HepG2 (cell line): ENCODE results near the gene NDRG3. TPM values are rescaled to one million over a fixed set of nuclear protein-coding genes. Genes with fewer than 3 reads are reported as not detected.

Experiments
- BCL6 ChIP-seq: IDR thresholded peaks from 2 replicates; pipeline ENCODE4 v1.6.1; 2016; ENCODE audit warnings: missing genetic modification reagents, missing compliant biosample characterization
- CREM ChIP-seq, 2 experiments: sonication (generic) in 1 of 2; formaldehyde crosslinking in 1 of 2; IDR thresholded peaks; 2 replicates each; pipeline versions ENCODE4 v1.4.0 to v1.6.1; 2016 to 2020; ENCODE audit warnings: antibody characterized with exemption in 1 of 2, mild to moderate bottlenecking in 1 of 2, missing genetic modification reagents in 1 of 2
- EP300 ChIP-seq, 3 experiments: sonication (generic) in 1 of 3; formaldehyde crosslinking in 1 of 3; IDR thresholded peaks; 2 replicates each; pipeline versions ENCODE4 v1.5.1 to v1.6.1; 2011 to 2020; ENCODE audit warnings: low read depth in 2 of 3, low read length in 2 of 3, borderline replicate concordance in 1 of 3, improper control_type of control experiment in 1 of 3, mild to moderate bottlenecking in 1 of 3, missing genetic modification reagents in 1 of 3, moderate library complexity in 1 of 3
- JUNB ChIP-seq: sonication (generic); formaldehyde crosslinking; IDR thresholded peaks from 2 replicates; pipeline ENCODE4 v1.8.0; 2022; ENCODE audit warnings: missing genetic modification reagents, mild to moderate bottlenecking, borderline replicate concordance
- RNF219 ChIP-seq: sonication (generic); formaldehyde crosslinking; IDR thresholded peaks from 2 replicates; pipeline ENCODE4 v1.5.0; 2020; ENCODE audit warnings: mild to moderate bottlenecking, missing genetic modification reagents
- SNAI1 ChIP-seq: sonication (generic); formaldehyde crosslinking; IDR thresholded peaks from 2 replicates; pipeline ENCODE4 v1.5.0; 2020; ENCODE audit warnings: mild to moderate bottlenecking, missing genetic modification reagents, borderline replicate concordance
- TRIM22 ChIP-seq: fragments of 450-650 bp; IDR thresholded peaks from 2 replicates; pipeline ENCODE4 v1.6.1; 2017
- TRIM24 ChIP-seq: sonication (generic); formaldehyde crosslinking; IDR thresholded peaks from 2 replicates; pipeline ENCODE4 v1.8.0; 2022; ENCODE audit warnings: mild to moderate bottlenecking, missing genetic modification reagents
- ZHX1 ChIP-seq: sonication (generic); formaldehyde crosslinking; IDR thresholded peaks from 2 replicates; pipeline ENCODE4 v1.8.1; 2022; ENCODE audit warnings: low read depth, mild to moderate bottlenecking, missing genetic modification reagents
- ZHX2 ChIP-seq, 2 experiments: sonication (generic) in 1 of 2; formaldehyde crosslinking in 1 of 2; IDR thresholded peaks; 2 replicates each; pipeline versions ENCODE4 v1.6.1 to v1.9.0; 2014 to 2022; ENCODE audit warnings: antibody characterized with exemption in 1 of 2, borderline replicate concordance in 1 of 2, inconsistent platforms in 1 of 2, low read depth in 1 of 2, missing genetic modification reagents in 1 of 2
- ZNF326 ChIP-seq: sonication (generic); formaldehyde crosslinking; IDR thresholded peaks from 2 replicates; pipeline ENCODE4 v1.4.0; 2020; ENCODE audit warnings: missing genetic modification reagents, borderline replicate concordance
- ZNF605 ChIP-seq: sonication (generic); formaldehyde crosslinking; IDR thresholded peaks from 2 replicates; pipeline ENCODE4 v1.8.0; 2022; ENCODE audit warnings: mild to moderate bottlenecking, missing genetic modification reagents
- ZNF772 ChIP-seq: sonication (generic); formaldehyde crosslinking; IDR thresholded peaks from 2 replicates; pipeline ENCODE4 v1.5.0; 2020; ENCODE audit warnings: mild to moderate bottlenecking, missing genetic modification reagents
- polyA plus RNA-seq, 8 experiments: library from polyadenylated mRNA; depleted of rRNA in 3 of 8; stranded (reverse) in 7 of 8; unstranded in 1 of 8; fragments of >200 nt; fragmentation: Illumina TruSeq in 4 of 8; extraction: Trizol in 4 of 8; gene quantifications; 2 replicates each; pipeline versions ENCODE4 v1.2.1 to v1.2.3, GENCODE V29; 2011 to 2016; ENCODE audit warnings: low read depth in 4 of 8, missing spikeins in 1 of 8, mixed read lengths in 1 of 8; ENCODE audit not compliant: insufficient read depth in 1 of 8
- total RNA-seq, 5 experiments: library from RNA; depleted of rRNA; stranded (reverse); fragments of >200 nt; fragmentation: Illumina TruSeq; extraction: Trizol; gene quantifications; 2 replicates each; pipeline ENCODE4 v1.2.3, GENCODE V29; 2016; ENCODE audit warnings: low read depth in 1 of 5

NDRG3 gene
- total and polyA plus RNA-seq, 2 of the 13 experiments (the other 11 are each of a cell fraction or from before 2014, with no cell fraction given), result 36.0 to 40.5 TPM

GRCh38 chr20:36745927-36746659 lies at the start of gene NDRG3 (continued):
- no peak for TF ChIP-seq RNF219 (CRISPR knock-in tag)
- TF ChIP-seq ZHX2 (IDR thresholded peaks at IDR 0.05; ENCODE audit: low read depth), result peak; percentile 90
- peak; percentile 76; the same call in 1 of the 2 replicates for TF ChIP-seq ZHX2 (CRISPR knock-in tag; IDR thresholded peaks at IDR 0.05; ENCODE audit: borderline replicate concordance)
- TF ChIP-seq SNAI1 (CRISPR knock-in tag), result no peak
- no peak for TF ChIP-seq TRIM22
- 0 out of 2 replicates have a peak, but pooled peaks have one; percentile 21 for TF ChIP-seq CREM (IDR thresholded peaks at IDR 0.05)
- TF ChIP-seq CREM (CRISPR knock-in tag; IDR thresholded peaks at IDR 0.05), result no peak
- TF ChIP-seq ZNF605 (CRISPR knock-in tag), result peak; percentile 52; the same call in 1 of the 2 replicates
- 0 out of 4 replicates have a peak, but pooled peaks of 1 of the 2 experiments have one; percentile 22 for TF ChIP-seq EP300 (IDR thresholded peaks at IDR 0.05; ENCODE audit: low read depth in 2 of 2, low read length in 2 of 2)
- no peak for TF ChIP-seq EP300 (CRISPR knock-in tag; IDR thresholded peaks at IDR 0.05; ENCODE audit: borderline replicate concordance)
- TF ChIP-seq ZNF326 (CRISPR knock-in tag), result no peak
- no peak for TF ChIP-seq JUNB
- no peak for TF ChIP-seq BCL6 (CRISPR knock-in tag)
- no peak for TF ChIP-seq ZHX1 (CRISPR knock-in tag)
- no peak; the same call in 1 of the 2 replicates for TF ChIP-seq ZNF772
- TF ChIP-seq TRIM24, result no peak
